GM19023 (cell line): ENCODE measurements around the gene PLPP4.
A peak's percentile ranks its signal among the peaks of the same experiment; 100 is the strongest.
"Not testable (repeated sequence)": the region's sequence is repeated elsewhere in the genome, so short reads cannot be mapped to it uniquely, and the experiment has no call there.

Experiments
- ATAC-seq: cut with Tn5 transposase; IDR thresholded peaks from one replicate; pipeline ENCODE4 v1.9.1; 2021; ENCODE audit warnings: mild to moderate bottlenecking, moderate library complexity; ENCODE audit not compliant: unreplicated experiment

PLPP4 gene

DNA sequence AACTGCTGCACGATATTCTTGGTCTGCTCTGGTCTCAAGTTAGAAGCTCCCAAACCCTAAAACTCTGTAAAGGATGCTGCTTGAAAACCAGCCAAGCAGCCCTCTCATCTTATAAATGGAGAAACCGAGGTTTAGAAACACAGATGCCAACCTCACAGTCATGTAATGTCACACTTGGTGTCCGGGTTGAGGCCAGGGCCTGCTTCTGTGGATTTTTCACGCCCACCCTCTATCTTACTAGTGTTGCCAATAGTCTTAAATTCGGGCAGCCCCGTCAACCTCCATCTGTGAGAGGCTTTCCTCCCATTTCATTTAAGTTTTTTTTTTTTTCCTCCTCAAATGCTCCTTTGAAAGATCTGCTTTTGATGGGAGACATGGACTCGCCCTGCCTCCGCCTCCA, 28.9 kb downstream of the PLPP4 start:
- no peak for ATAC-seq

- ATAC-seq = no peak
Measured at GRCh38 chr10:120486671-120487205, 29.7 kb downstream of the PLPP4 start.

GRCh38 chr10:120490288-120490687, 33.3 kb downstream of the PLPP4 start:
- no peak for ATAC-seq

DNA sequence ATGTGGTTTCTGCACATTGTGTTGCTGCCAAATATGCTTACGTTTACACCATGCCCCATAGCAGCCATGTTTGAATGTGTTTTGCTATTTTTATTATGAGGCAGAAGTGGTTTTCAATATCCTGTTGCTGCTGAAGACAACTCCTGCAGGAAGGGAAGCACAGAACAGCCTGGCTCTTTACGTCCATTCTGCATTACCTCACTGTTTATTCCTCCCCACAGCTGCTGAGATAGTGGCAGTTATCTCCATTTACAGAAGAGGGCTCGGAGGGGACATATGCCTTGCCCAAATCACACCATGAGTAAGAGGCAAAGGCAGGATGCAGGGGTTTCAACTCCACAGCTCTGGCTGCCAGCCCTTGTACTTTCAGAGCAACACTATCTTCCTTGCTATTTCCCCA, 35.3 kb downstream of the PLPP4 start:
- no peak for ATAC-seq

DNA sequence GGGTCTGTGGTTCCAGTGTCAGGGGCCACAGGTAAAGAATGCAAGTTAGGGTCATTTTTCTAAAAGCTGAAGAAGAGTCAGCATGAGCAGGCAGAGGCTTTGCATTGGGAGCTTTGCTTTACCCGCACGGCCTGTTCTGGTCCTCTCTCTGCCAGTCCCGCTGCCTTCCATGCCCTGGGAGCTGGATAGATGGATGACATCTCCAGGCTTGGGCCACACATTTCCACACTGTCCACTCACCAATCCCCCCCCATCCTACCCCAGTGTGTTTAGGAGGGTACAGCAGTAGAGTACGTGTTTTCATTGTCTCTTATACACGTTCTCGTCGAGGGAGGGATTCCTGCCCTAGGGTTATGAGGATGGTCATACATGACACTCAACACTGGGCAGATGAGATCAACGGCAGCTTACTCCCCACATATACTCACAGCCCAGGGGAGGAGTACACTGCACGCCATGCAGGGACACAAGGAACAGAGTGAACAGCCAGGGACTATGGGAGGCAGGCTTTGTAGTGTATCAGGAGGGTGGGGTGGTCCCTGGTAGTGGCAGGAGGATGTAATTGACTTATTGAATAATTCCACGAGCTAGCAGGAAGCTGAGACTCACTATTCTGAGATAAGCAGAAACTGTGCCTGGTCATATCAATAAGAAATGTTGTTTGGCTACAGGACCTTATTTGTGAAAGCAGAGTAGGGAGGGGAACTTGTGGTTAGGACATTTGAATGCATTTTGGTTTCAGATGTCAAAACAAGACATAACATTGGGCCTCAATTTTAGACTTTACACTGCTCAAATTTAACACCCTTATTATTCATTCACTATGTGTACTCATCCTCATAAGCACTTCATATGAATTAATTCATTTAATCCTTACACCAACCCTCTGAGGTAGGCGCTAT, 36.6 kb downstream of the PLPP4 start:
- ATAC-seq = peak; percentile 47

DNA sequence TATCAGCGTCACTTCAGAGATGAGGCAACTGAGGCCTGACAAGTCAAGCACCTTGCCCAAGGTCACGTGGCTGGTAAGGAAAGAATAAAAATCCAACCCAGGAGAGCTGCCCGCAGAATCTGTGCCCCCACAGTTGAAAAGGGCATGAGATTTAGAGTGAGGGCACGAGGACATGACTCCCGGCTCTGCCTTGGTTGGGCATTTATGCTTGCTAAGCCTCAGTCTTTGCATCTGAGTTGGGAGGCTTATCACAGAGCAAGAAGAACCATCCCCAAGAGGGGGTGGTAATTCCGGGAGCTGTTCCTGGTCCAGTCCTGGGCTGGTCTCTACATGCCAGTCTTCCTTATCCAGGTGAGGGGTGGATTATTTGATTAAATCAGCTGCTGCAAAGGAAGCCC, 37.3 kb downstream of the PLPP4 start:
- ATAC-seq = no peak

DNA sequence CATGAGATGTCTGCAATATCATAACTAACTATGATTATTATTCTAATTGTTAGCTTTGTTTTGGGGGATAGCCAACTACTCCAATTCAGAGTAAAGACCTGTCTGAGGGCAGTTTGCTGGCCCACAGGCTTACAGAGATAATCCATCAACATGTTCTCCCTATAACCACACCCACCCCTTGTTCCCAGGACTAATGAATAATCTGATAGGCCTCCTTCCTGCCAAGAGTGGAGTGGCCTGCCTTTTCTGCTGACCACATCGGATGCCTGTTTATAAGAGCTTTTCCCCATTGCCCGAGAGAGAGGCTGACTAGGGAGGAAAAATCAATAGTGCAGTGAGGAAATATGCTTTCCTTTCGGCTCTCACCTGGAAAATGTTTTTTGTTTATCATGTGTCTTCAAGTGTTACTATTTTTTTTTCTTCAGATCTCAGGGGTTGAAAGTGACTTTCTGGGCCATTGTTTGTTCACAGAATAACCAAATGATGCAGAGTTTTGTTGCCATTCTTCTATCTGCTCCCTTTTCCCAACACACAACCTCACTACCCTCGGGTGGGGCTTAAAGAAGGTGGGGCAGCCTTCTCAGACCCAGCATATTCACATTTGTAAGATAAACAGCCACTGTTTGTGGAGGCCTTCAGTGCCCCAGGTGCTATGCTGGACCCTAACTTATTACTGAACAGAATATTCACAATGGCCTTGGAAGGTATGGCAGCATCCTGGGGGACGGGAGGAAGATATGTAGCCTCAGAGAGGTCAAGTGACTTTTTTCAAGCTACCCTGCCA, 38.4 kb downstream of the PLPP4 start:
- no peak for ATAC-seq

GRCh38 chr10:120499883-120500282, 42.9 kb downstream of the PLPP4 start:
- ATAC-seq = no peak

DNA sequence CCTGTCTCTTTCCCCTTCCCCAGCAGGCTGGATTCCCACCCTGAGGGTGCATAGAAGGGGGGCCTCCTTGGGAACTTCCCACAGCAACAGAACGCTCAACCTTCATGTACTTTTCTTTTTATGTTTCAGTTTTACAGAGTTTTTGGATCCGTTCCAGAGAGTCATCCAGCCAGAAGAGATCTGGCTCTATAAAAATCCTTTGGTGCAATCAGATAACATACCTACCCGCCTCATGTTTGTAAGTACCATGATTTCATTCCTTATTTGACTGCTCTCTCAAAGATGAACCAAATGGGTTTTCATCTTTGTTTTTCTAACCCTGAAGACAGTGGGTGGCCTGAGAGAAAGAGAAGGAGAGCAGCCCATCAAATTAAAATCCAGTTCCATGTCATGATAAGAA, 46.7 kb downstream of the PLPP4 start:
- ATAC-seq = no peak

DNA sequence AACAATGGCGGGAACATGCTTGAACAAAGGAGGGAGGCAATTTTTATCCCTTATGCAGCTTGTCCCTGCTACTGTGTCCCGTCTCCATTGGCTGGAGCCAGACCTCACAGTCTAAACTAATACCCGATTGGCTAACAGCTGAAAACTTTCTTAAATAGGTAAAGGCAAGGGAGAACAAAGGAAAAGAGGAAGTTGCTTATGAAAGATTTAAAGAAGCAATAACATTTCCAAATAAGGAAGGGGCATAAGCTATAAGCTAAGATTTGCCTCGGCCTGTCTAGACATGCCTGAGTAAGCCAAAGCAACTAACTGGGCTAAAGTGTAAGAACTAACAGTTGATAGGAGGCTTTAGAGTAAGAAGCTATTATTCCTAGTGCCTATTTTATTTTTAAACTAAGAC, 47.2 kb downstream of the PLPP4 start:
- not testable (repeated sequence) for ATAC-seq

- no peak for ATAC-seq
Measured at GRCh38 chr10:120505056-120505455, 48.0 kb downstream of the PLPP4 start.

- ATAC-seq = no peak
Measured at GRCh38 chr10:120505866-120506265, 48.8 kb downstream of the PLPP4 start.

GRCh38 chr10:120506674-120507073, 49.6 kb downstream of the PLPP4 start:
- no peak for ATAC-seq

- no peak for ATAC-seq
Measured at GRCh38 chr10:120507175-120507574, 50.1 kb downstream of the PLPP4 start.

DNA sequence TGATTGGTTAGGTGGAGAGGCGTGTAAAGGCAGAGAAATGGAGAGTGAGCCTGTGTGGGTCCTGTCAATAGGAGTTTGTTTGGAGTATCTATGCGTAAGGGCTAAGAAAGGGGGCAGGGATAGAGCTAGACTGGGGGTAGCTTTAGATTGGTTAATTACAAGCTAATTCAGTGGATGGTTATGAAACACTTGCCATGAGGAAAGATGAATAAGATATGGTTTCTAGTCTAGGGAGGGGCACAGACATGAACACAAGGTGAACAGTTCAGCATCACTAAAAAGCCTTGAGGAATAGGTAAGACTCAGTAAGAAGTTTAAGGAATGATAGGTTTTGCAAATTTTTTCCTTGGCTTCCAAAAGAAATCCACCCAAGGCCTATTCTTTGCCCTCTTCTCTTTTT, 50.6 kb downstream of the PLPP4 start:
- no peak for ATAC-seq

- no peak for ATAC-seq
Measured at GRCh38 chr10:120508393-120508792, 51.4 kb downstream of the PLPP4 start.

DNA sequence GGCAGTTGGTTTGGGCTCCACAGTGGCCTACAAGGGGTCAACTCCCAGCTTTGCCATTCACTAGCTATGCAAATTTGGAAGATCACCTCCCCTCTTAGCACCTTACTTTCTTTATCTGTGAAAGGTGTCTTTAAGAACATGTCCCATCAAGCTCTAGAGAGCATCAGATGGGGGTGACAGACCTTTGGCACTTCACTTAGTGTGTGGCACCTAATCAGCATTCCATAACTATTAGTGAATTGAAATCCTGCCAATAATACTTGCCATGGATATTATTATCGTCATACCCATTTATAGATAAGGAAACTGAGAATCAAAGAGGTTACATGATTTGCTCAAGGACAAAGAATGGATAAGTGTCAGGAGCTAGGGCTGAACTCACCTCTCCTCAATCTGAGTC, 51.9 kb downstream of the PLPP4 start:
- ATAC-seq = no peak

DNA sequence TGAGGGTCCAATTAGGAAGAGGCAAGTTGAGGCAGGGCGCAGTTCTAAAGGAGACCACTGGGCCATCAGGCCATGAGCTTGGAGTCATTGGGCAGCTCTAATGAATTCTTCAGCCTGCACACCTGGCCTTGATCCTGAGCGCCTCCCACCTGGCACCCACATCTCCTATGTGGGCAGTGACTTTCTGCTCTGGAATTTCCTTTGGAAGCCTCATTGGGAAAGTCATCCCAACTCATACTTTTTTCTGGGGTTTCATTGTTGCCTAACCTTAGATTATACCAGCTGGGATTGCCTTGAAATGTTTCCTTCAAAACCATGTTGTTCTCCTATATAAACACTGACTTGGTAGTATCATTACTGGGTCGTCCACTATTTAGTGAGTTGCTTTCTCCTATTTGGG, 54.1 kb downstream of the PLPP4 start:
- ATAC-seq = no peak

- ATAC-seq = no peak
Measured at GRCh38 chr10:120513307-120513796, 56.3 kb downstream of the PLPP4 start.

DNA sequence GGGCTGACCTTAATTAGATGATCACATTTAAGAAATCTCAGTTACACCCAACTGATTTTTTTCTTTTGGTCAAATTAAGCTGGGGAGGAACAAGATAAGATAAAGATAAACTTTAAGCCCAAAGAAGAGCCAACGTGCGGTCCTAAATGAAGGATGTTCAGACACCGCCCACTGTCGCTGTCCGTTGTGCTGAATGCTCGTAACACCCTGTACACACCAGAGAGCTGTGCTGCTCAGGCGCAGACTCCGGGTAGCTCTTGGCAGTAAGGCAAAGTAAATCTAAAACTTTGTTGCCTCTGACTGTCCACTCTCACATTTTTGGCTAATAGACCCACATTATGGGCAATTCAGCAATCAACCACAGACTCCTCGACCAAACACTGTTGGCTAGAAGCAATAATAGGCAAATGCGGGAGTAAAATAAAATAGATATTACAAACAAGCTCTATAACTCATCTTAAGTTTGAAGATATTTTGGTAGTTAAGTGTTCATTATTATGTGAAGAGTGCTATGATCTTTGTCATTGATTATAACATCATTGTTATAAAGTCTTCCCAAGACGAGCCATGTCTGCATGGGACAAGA, 57.1 kb downstream of the PLPP4 start:
- no peak for ATAC-seq

DNA sequence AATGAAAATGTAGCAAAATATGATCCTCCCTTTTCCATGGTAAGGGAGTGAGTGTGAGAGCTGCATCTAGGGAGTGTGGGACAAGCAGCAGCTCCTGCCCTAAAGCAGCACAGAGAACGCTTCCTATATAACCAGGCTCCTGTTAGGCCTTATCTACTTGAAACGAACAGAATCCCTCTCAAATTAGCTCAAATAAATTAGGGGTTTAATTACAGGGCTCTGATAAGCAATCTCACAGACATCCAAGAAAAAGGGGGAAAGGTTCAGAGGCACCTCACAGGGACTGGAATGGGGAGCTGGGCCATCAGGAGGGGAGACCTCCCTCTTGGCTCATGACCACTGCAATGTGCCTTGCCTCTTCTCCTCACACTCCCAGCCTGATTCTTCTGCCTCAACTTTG, 57.9 kb downstream of the PLPP4 start:
- ATAC-seq = no peak
